ENCODE measurements around the gene CASZ1.

CASZ1 gene

DNA sequence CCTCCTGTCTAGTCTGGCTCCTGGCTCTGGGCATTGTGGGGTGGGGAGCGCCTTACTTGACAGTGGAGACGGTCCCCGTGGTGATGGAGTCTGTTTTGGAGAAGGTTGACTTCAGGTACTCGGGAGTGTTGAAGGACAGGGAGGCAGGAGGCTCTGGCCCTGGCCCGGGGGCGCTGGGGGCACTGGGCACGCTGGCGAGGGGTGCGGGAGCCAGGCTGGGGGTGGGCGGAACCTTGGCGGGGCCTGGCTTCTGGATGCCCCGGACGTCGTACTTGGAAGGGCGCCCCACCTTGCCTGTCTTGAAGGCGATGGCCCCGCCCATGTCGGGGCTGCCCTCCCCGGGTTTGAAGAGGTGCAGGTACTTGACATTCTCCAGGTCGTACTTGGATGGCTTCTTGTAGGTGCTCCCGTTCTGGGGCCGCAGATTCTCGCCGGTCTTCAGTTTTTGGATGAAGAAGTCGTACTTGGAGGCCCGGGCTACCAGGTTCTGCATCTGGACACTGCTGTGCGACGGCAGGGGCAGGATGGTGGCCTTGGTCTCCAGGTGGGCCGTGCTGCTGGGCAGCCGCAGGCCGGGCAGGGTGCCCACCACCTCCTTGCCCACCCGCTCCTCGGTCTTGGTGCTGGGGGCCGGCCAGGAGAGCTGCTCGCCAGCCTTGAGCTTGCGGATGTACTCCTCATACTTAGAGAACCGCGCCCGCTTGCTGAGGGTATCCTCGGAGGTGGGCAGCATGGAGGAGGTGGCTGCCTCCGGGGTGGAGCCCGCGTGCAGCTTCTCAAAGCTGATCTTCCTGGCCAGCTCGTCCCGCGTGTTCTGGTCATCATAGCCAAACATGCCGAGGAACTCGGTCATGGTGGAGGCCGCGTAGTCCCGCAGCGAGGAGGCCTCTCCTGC is 136.6 kb downstream of the CASZ1 start:
- Histone ChIP-seq H3K27ac (ENCODE audit: low read length) (no peak overlapping the region), H3K36me3 (ENCODE audit: control insufficient read depth in 1 of 2, insufficient read depth in 2 of 2, low read length in 2 of 2) (peaks cover 4 to 14% of the 10 kb centered on the region in 2 donors), H3K27me3 (ENCODE audit: low read depth, low read length) (no peaks in the 10 kb centered on the region)

DNA sequence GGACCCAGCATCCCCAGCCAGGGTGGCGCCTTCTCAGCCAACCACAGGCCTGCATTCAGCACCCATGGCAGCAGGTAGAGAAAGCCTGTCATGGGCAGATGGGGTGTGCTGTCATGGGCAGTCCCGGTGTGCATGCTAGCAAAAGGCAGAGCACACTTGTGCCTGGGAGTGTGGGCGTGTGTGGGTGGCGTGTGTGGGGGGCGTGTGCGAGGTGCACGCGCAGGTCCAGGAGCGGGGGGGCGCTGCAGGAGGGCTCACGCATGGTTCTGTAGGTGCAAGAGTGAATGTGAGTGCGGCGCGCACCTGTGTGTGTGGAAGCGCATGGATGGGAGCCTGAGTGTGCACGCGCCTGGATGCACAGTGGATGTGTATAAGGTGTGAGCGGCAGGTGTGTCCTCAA is 137.2 kb downstream of the CASZ1 start:
- peaks cover 4 to 12% of the 10 kb centered on the region in 2 donors for H3K36me3 ChIP-seq (ENCODE audit: control insufficient read depth in 1 of 2, insufficient read depth in 2 of 2, low read length in 2 of 2)
- H3K4me1 ChIP-seq (ENCODE audit: control insufficient read depth in 1 of 2, insufficient read depth in 2 of 2, low read length in 2 of 2), result peaks cover 0 to 56% of the 10 kb centered on the region in 2 donors
- H3K27ac ChIP-seq (ENCODE audit: low read length), result no peak overlapping the region

More for the DNA sequence above, 136.6 kb downstream of the CASZ1 start:
- no peak overlapping the region for H3K4me3 ChIP-seq (ENCODE audit: low read depth in 1 of 2, low read length in 2 of 2)
- peaks cover 0 to 57% of the 10 kb centered on the region in 2 donors for H3K4me1 ChIP-seq (ENCODE audit: control insufficient read depth in 1 of 2, insufficient read depth in 2 of 2, low read length in 2 of 2)
- H3K9me3 ChIP-seq (ENCODE audit: control insufficient read depth in 1 of 2, low read length in 2 of 2), result no peaks in the 10 kb centered on the region

DNA sequence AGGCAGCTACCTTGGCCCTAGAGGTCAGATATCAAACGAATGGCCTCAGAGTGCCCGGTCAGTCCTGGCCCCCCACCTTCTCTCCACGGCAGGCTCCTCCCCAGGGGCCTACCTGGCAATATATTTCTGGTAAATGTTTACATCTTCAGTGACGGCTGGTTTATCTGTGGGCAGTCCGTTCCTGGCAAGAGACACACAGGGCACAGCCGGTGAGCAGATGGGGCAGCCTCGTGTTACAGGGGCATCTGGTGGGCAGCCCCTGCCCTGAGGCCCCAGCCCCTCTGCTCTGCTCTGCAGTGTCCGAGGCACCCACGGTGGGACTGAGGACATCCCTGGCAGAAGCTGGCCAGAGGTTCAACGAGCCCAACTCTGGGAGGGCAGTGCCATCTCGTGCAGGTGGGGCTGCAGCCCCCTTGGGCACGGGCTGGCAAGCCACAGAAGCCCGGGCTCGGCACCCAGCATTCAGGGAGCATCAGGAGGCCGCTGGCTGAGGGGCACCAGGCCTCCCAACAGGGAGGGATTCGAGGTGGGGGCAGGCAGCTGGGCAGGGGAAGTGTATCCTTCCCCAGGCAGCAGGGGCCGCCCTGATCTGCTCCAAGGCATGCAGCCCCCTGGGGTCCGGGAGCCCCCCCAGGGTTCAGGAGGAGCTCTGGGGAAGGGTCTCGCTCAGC is 137.9 kb downstream of the CASZ1 start:
- Histone ChIP-seq H3K27me3 (ENCODE audit: low read depth, low read length) (no peaks in the 10 kb centered on the region), H3K4me1 (ENCODE audit: control insufficient read depth in 1 of 2, insufficient read depth in 2 of 2, low read length in 2 of 2) (peaks cover 0 to 56% of the 10 kb centered on the region in 2 donors), H3K27ac (ENCODE audit: low read length) (no peak overlapping the region), H3K9me3 (ENCODE audit: control insufficient read depth in 1 of 2, low read length in 2 of 2) (no peaks in the 10 kb centered on the region), H3K36me3 (ENCODE audit: control insufficient read depth in 1 of 2, insufficient read depth in 2 of 2, low read length in 2 of 2) (peaks cover 4 to 17% of the 10 kb centered on the region in 2 donors), H3K4me3 (ENCODE audit: low read depth in 1 of 2, low read length in 2 of 2) (no peak overlapping the region)

More for the DNA sequence above, 137.2 kb downstream of the CASZ1 start:
- no peaks in the 10 kb centered on the region for H3K9me3 ChIP-seq (ENCODE audit: control insufficient read depth in 1 of 2, low read length in 2 of 2)
- no peak overlapping the region for H3K4me3 ChIP-seq (ENCODE audit: low read depth in 1 of 2, low read length in 2 of 2)
- no peaks in the 10 kb centered on the region for H3K27me3 ChIP-seq (ENCODE audit: low read depth, low read length)

DNA sequence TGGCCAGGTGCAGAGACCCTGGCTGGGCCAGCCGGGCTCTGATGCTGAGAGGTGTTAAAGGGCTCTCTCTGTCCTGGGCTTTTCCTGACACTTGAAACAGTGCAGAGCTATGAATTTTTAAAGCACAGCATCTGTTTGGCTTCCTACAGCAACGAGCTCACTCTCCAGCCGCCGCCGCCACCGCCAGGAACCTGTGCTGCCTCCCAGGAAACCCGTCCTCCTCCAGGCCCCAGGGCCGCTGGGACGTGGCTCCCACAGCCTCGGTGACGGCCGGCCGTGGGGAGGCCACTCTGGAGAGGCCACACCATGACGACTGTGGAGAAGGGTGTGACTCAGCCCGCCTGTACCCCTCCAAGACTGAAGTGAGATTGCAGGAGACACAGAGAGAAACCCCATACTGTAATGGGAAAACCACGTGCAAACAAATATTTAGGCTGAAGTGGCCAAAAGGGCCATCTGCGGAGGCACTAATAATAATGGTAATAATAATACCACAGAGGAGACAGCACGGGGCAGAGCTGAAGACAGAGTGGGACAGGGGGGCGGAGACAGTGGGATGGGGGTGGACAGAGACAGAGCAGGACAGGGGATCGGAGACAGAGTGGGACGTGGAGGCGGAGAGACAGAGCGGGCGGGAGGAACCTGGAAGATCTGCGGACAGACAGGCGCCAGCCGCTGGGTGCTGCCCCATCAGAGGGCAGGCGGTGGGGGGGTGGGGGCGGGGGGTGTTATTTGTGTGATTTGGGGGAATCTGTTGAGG is 139.2 kb downstream of the CASZ1 start:
- Histone ChIP-seq H3K27me3 (ENCODE audit: low read depth, low read length) (no peaks in the 10 kb centered on the region), H3K27ac (ENCODE audit: low read length) (no peak overlapping the region), H3K9me3 (ENCODE audit: control insufficient read depth in 1 of 2, low read length in 2 of 2) (no peaks in the 10 kb centered on the region), H3K4me3 (ENCODE audit: low read depth in 1 of 2, low read length in 2 of 2) (no peak overlapping the region), H3K36me3 (ENCODE audit: control insufficient read depth in 1 of 2, insufficient read depth in 2 of 2, low read length in 2 of 2) (peaks cover 4 to 17% of the 10 kb centered on the region in 2 donors), H3K4me1 (ENCODE audit: control insufficient read depth in 1 of 2, insufficient read depth in 2 of 2, low read length in 2 of 2) (peaks cover 0 to 58% of the 10 kb centered on the region in 2 donors)

DNA sequence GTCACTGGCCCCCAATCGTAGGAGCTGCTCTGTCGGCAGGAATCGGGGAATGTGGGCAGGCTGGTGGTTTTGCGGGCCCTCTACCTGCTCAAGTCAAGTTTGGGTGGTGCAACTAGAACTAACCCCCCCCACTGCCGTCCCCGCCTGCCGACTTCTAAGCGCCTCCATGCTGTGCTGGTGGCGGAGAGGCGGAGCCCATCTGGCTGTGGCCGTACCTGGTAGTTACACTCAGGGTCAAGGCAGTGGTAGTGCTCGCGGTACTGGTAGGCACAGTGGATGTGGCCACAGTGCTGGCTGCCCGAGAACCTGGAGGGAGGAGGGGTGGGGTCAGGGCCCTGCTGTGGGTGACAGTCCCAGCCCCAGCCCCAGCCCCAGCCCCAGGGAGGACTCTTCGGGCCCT is 140.0 kb downstream of the CASZ1 start:
- Histone ChIP-seq H3K4me1 (ENCODE audit: control insufficient read depth in 1 of 2, insufficient read depth in 2 of 2, low read length in 2 of 2) (peaks cover 0 to 58% of the 10 kb centered on the region in 2 donors), H3K36me3 (ENCODE audit: control insufficient read depth in 1 of 2, insufficient read depth in 2 of 2, low read length in 2 of 2) (peaks cover 4 to 17% of the 10 kb centered on the region in 2 donors), H3K27me3 (ENCODE audit: low read depth, low read length) (no peaks in the 10 kb centered on the region), H3K27ac (ENCODE audit: low read length) (no peak overlapping the region), H3K9me3 (ENCODE audit: control insufficient read depth in 1 of 2, low read length in 2 of 2) (no peaks in the 10 kb centered on the region), H3K4me3 (ENCODE audit: low read depth in 1 of 2, low read length in 2 of 2) (no peak overlapping the region)

DNA sequence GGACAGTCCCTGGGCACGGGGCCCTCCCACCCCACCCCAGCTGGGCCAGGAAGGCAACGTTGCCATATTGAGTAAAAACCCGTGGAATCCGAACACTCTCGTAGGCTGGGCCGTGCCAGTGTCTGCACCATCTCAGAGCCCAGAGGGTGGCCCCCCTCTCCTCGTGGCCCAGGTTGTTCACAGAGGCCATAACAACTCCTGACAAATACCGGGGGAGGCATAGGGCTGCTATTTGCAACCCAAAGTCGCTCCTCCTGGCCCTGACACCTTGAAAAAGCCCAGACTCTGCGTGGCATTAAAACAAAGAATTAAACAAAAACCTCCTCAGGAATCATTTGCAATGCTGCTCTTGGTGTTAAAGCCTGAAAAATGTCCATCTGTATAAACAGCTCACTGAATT is 141.4 kb downstream of the CASZ1 start:
- Histone ChIP-seq H3K4me3 (ENCODE audit: low read depth in 1 of 2, low read length in 2 of 2) (no peak overlapping the region), H3K27ac (ENCODE audit: low read length) (no peak overlapping the region), H3K9me3 (ENCODE audit: control insufficient read depth in 1 of 2, low read length in 2 of 2) (no peaks in the 10 kb centered on the region), H3K27me3 (ENCODE audit: low read depth, low read length) (no peaks in the 10 kb centered on the region), H3K36me3 (ENCODE audit: control insufficient read depth in 1 of 2, insufficient read depth in 2 of 2, low read length in 2 of 2) (peaks cover 4 to 16% of the 10 kb centered on the region in 2 donors), H3K4me1 (ENCODE audit: control insufficient read depth in 1 of 2, insufficient read depth in 2 of 2, low read length in 2 of 2) (peaks cover 0 to 58% of the 10 kb centered on the region in 2 donors)

DNA sequence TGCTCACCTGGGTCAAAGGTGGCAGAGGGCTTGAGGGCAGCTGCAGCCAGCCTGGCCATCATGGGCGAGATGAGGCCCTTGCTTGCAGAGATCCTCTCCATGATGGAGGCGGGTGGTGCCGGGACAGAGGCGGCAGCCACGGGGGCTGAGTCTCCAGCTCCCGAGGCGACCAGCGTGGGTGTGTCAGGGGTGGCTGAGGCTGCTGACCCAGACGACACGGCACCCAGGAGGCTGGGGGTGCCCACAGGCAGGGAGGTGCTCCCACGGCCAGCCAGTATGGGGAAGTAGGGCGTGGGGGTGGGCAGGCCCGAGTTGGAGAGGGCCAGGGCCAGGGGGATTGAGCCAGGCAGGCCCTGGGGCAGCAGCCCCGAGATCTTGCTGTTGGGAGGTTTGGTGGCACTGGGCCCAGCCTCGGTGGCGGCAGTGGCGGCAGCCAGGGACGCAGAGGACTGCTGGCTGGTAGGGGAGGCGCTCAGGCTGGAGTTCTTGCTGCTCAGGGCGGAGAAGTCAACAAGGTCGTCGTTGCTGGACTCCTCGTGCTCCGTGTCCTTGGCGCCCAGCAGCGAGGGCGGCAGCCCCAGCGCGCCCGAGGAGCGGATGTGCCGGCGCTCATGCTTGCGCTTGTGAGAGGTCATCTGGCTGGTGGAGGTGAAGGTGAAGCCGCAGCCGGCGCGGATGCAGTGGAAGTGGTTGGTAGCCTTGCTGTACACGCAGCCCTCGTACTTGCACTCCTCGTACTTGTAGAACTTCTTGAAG is 142.9 kb downstream of the CASZ1 start:
- no peak overlapping the region for H3K4me3 ChIP-seq (ENCODE audit: low read depth in 1 of 2, low read length in 2 of 2)
- H3K36me3 ChIP-seq (ENCODE audit: control insufficient read depth in 1 of 2, insufficient read depth in 2 of 2, low read length in 2 of 2), result peaks cover 0 to 6% of the 10 kb centered on the region in 2 donors
- peaks cover 0 to 61% of the 10 kb centered on the region in 2 donors for H3K4me1 ChIP-seq (ENCODE audit: control insufficient read depth in 1 of 2, insufficient read depth in 2 of 2, low read length in 2 of 2)
- H3K9me3 ChIP-seq (ENCODE audit: control insufficient read depth in 1 of 2, low read length in 2 of 2), result no peaks in the 10 kb centered on the region
- no peak overlapping the region for H3K27ac ChIP-seq (ENCODE audit: low read length)
- H3K27me3 ChIP-seq (ENCODE audit: low read depth, low read length), result no peaks in the 10 kb centered on the region

DNA sequence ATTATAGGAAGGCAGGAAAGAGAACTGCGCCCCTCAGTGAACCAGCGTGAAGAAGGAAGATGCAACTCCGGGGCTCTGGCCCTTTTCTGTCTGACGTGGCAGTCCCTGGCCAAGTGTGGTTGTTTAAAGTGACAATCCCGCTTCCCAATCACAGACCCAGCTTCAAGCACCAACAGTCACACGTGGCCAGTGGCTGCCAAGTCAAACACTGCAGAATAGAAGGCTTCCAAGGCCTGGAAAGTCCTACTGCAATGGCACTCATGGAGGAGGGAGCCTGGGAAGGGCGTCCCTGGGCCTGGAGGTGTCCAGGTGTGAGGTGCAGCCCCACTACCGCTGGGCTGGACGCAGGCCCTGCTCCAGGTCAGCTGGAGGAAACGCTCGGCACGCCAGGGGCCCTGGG is 143.8 kb downstream of the CASZ1 start:
- Histone ChIP-seq H3K4me1 (ENCODE audit: control insufficient read depth in 1 of 2, insufficient read depth in 2 of 2, low read length in 2 of 2) (peaks cover 0 to 55% of the 10 kb centered on the region in 2 donors), H3K4me3 (ENCODE audit: low read depth in 1 of 2, low read length in 2 of 2) (no peak overlapping the region), H3K27me3 (ENCODE audit: low read depth, low read length) (no peaks in the 10 kb centered on the region), H3K36me3 (ENCODE audit: control insufficient read depth in 1 of 2, insufficient read depth in 2 of 2, low read length in 2 of 2) (peaks cover 0 to 10% of the 10 kb centered on the region in 2 donors), H3K27ac (ENCODE audit: low read length) (no peak overlapping the region), H3K9me3 (ENCODE audit: control insufficient read depth in 1 of 2, low read length in 2 of 2) (no peaks in the 10 kb centered on the region)

DNA sequence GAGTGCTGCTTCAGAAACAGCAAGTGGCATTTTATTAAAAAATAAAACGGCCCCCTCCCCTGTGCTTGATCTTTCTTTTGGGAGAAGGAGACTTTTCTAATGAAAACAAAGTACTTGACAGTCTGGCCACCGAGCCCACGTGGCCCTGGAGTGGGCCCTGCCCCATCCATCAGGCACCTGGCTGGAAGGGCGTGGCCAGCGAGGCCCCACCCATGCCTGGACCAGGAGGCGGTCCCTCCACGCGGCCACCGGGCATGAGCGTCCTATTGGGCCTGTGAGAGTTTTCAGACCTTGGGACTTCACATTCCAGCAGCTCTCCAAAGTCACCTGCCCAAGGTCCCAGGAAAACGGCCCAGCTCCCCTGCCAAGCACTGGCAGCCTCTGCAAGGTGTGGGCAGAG is 144.7 kb downstream of the CASZ1 start:
- Histone ChIP-seq H3K36me3 (ENCODE audit: control insufficient read depth in 1 of 2, insufficient read depth in 2 of 2, low read length in 2 of 2) (peaks cover 0 to 15% of the 10 kb centered on the region in 2 donors), H3K4me3 (ENCODE audit: low read depth in 1 of 2, low read length in 2 of 2) (no peak overlapping the region), H3K27me3 (ENCODE audit: low read depth, low read length) (no peaks in the 10 kb centered on the region), H3K4me1 (ENCODE audit: control insufficient read depth in 1 of 2, insufficient read depth in 2 of 2, low read length in 2 of 2) (peaks cover 0 to 48% of the 10 kb centered on the region in 2 donors), H3K9me3 (ENCODE audit: control insufficient read depth in 1 of 2, low read length in 2 of 2) (no peaks in the 10 kb centered on the region), H3K27ac (ENCODE audit: low read length) (no peak overlapping the region)

DNA sequence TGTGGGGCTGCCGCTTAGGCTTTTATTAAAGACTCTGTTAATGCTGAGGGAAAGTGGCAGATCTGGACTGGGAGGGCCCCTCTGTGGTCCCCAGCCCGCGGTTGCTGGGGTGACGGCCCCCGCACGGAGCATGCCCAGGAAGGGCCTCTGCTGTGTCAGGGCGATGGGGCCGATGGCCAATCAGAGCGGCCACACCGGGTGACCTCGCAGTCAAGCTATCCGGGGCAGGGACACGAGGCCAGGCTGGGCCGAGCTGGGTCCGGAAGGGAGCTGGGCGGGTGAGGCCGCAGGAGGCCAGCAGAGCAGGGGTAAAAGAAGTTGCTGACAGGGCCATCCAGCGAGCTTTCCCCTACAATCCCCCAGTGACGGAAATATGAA is 145.1 kb downstream of the CASZ1 start:
- Histone ChIP-seq H3K4me3 (ENCODE audit: low read depth in 1 of 2, low read length in 2 of 2) (no peak overlapping the region), H3K9me3 (ENCODE audit: control insufficient read depth in 1 of 2, low read length in 2 of 2) (no peaks in the 10 kb centered on the region), H3K27ac (ENCODE audit: low read length) (no peak overlapping the region), H3K27me3 (ENCODE audit: low read depth, low read length) (no peaks in the 10 kb centered on the region), H3K4me1 (ENCODE audit: control insufficient read depth in 1 of 2, insufficient read depth in 2 of 2, low read length in 2 of 2) (peaks cover 0 to 44% of the 10 kb centered on the region in 2 donors), H3K36me3 (ENCODE audit: control insufficient read depth in 1 of 2, insufficient read depth in 2 of 2, low read length in 2 of 2) (peaks cover 0 to 19% of the 10 kb centered on the region in 2 donors)

All from muscle layer of duodenum (tissue), 2 donors.